ENCODE results near the gene POU6F2.
A peak's percentile ranks its signal among the peaks of the same experiment; 100 is the strongest.

POU6F2 gene

DNA sequence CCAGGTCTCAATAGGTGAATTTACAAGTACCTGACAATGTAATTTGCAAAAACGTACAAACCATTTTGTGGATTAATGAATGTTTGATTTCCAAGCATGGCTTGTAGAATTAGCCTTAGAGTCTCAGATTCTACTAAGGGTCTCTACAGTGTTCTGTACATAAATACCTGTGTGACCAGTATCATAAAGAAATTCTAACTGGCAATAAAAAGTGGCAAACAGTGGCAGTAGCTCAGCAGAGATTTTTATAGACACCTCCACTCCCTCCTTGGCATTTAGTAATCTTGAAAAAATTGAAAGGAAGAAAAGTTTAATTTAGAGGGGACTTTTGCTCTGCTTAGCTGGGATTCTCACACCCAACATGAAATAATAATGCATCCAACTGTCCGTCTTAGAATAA is 220.8 kb downstream of the POU6F2 start:
- DNase-seq: no peak

- DNase-seq: no peak
These were observed 221.3 kb downstream of the POU6F2 start for GRCh38 chr7:39199006-39199405.

DNA sequence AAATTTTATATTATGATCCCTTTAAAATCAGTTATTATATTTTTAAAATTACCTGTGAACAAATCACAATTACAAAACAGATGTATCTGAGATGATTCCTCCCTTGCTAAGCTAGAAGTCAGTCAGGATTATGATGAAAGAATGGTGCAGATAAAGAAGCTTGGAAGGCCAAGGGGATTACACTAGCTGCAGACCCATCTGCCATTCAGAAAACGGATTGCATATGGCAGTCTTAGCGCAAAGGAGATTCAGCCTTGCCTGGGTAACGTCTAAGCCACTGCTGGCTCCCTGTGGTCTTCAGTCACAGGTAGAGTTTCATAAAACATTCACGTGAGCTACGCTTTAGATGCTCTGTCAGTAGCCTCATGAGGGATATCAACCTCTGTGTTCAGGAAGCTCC is 222.2 kb downstream of the POU6F2 start:
- DNase-seq: no peak

DNA sequence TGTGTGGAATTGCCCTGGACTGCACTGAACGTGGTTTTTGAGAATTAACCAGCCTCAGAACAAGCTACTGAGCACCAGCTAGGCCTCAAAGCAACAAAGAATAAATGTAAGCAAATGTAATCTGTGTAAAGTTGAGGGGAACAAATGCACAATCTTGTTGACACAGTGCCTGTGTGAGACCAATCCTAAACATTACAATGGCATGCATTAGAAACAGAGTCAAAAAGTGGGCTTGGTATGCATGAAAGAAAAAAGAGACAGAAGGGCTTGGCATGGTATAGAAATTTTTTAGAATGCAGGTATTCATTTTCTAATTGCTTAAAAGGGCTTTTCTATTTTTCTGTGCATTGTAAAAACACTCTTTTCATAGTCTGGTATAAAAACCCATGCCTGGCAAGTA is 224.3 kb downstream of the POU6F2 start:
- no peak for DNase-seq

DNA sequence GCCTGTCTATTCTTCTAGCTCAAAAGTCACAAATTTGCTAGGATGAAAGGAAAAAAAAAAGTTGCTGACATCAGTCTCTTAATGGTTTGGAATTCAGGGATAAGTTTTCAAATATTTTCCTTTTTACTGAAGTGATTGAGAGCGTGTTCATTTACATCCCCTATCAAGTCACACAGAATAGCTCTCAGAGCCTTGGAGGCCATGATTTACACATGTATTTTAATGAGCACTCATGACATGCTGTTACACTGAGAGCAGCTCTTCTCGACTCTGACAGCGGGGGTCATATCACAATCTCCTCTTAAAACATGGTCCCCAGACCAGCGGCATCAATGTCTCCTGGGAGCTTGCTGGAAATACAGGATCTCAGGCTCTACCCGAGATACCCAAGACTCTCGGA is 232.7 kb downstream of the POU6F2 start:
- DNase-seq: no peak

GRCh38 chr7:39211581-39211980 is 233.9 kb downstream of the POU6F2 start:
- no peak for DNase-seq

DNA sequence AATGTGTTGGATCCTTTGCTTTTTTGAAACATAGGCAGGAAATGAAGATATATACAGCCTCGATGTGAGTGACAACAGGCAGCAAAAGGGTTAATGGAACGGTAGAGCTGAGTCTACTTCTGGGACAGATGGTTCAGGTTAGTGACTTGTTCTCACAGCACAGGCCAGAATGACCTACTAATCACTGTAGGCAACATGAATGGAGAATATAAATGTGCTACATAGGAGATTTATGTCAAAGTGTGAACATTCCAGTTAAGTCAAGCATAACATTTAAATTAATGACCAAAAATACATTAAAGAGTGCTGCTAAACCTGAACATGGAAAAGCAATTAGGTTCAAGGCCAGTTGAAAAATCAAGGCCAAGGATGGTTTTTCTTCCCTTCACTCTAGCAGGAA is 235.2 kb downstream of the POU6F2 start:
- no peak for DNase-seq

- no peak for DNase-seq
These were observed 240.1 kb downstream of the POU6F2 start for GRCh38 chr7:39217783-39218182.

DNA sequence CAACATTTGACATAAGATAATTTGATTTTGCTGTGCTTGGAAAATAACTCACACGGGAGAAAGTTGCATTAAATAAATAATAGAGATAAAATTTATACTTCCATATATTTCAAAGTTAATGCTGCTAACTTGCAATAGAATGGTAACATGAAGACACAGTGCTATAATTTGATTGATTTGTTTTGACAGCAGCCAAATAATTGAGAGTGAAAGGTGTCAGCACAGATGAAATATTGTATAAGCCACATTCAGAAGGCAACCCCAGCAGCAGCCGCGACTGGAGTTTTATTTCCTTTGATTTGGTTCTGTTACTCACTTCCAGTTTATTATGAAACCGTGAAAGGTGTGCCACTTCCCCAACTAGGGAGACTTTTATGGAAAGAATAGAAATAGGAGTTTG is 242.2 kb downstream of the POU6F2 start:
- no peak for DNase-seq

DNA sequence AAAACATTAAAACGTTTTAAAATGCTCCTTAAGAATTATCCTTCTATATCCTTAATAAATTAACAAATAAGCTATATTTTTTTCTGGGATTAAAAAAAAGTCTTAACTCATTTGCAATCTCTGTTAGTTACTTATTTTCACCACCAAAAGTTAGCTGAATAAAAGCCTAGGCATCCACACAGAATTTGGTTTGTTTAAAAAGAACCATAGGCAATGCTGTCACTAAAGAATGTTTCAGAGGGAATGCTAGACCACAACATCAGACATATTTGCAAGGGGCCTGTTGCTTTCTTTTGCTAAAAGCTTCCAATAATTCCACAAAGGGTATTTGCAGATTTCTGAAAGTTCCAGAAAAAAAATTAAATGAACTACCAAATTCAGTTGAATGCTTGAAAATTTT is 244.2 kb downstream of the POU6F2 start:
- no peak for DNase-seq

- peak; percentile 35 for DNase-seq
These were observed 251.2 kb downstream of the POU6F2 start for GRCh38 chr7:39228946-39229345.

GRCh38 chr7:39233851-39234529 is 256.3 kb downstream of the POU6F2 start:
- DNase-seq: no peak

GRCh38 chr7:39238234-39238869 is 260.6 kb downstream of the POU6F2 start:
- DNase-seq: no peak

DNA sequence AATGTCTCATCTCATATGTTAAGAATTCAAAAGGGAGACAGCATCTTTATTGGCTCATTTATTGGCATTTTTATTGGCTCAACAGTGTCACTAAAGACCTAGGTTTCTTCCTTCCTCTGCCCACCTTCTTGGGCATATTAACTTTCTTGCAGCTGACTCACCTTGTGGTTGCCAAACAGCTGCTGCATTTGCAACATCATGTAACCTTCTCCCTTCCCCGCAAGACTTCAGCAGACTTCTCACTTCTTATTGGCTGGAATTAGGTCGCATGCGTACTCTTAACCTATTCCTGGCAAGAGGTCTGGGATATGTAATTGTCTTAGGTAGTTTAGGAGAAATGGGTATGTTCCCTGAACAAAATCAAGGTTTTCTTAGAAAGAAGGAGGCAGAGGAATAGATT is 263.2 kb downstream of the POU6F2 start:
- DNase-seq: no peak

- no peak for DNase-seq
These were observed 269.9 kb downstream of the POU6F2 start for GRCh38 chr7:39247576-39247975.

DNA sequence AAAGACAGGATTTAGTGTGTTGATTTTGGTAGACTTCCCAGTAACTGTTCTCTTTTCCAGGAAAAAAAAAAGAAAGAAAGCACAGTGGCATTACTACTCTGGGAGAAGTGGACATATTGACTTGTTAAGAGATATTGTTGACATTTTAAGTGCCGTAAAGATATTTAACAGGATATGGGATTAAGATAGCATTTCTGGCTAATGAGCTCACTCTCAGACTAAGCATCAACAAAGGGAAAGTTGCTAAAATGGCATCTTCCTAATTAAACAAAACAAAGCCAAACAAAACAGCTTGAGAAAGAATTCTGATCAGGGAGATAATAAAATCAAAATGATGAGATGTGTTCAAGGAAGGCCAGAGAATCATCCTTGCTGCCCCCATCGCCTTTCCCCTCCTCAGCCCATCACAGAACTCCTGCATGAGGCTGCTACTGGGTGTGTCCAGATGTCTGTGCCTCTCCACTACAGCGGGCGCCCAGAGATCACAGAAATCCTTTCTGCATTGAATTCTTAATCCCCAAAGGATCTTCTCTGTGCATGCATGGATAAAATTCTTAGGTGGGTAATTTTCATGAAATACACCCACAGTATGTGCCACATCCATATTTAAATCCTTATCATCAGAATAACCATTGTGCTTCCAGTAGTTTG is 270.5 kb downstream of the POU6F2 start:
- DNase-seq: no peak

GRCh38 chr7:39248692-39249090 is 271.0 kb downstream of the POU6F2 start:
- no peak for DNase-seq

GRCh38 chr7:39249635-39250152 is 272.0 kb downstream of the POU6F2 start:
- peak; percentile 71 for DNase-seq

DNA sequence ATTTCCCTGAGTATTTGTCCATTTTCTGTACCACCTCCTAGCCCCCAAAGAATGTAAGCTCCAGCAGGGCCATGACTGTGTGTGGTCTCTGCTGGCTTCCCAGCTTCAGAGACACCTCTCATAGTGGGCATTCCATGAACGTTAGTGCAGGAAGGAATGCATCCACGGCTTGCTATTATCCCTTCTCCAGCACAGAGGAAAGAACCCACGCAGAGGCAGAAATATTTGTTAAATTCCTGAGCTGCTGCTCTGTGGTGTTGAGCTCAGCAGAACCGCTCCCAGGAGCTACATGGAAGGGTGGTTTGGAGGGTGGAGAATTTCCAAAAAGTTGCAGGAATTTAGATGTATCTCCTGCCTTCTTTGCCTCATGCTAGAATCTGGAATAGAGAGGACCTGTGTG is 275.2 kb downstream of the POU6F2 start:
- DNase-seq: no peak

- no peak for DNase-seq
These were observed 281.8 kb downstream of the POU6F2 start for GRCh38 chr7:39259391-39260003.

DNA sequence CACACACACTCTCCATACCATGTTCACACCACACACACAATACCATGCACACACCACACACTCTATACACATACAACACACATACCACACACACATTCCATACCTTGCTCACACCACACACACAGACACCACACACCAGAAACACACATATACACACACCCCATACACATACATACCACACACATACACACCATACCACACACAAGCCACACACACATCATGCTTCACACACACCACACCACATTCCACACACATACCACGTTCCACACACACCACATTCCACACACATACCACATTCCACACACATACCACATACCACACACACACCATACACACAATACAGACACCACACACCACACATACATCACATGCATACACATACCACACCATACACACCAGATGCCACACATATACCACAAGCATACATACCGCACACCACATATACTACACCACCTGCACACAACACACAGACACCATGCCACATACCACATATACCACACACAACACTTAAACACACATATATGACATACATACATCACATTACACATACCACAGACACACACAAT is 282.7 kb downstream of the POU6F2 start:
- DNase-seq: no peak

GRCh38 chr7:39261771-39262170 is 284.1 kb downstream of the POU6F2 start:
- no peak for DNase-seq

All from NCI-H2227 treated with DMSO at 0.1 percent for 48 hours (cell line).